Chondrocyte (in vitro differentiated cells): ENCODE data around the gene ENOPH1. TPM values are rescaled to one million over a fixed set of nuclear protein-coding genes. Genes with fewer than 3 reads are reported as not detected.

Source experiments
- DNase-seq: peaks from one replicate; pipeline ENCODE4 v3.0.0; 2021; ENCODE audit warnings: mixed read lengths, low spot score
- H3K27ac Mint-ChIP-seq: one replicate; pipeline ENCODE4 v1.8.0; 2021; ENCODE audit warnings: mild to moderate bottlenecking, moderate library complexity, mixed read lengths; ENCODE audit not compliant: unreplicated experiment
- H3K27me3 Mint-ChIP-seq: 2 replicates; pipeline ENCODE4 v1.8.0; 2021; ENCODE audit warnings: low read depth, mixed read lengths
- H3K36me3 Mint-ChIP-seq: 2 replicates; pipeline ENCODE4 v1.8.0; 2021; ENCODE audit warnings: low read depth, mixed read lengths
- H3K4me1 Mint-ChIP-seq: 2 replicates; pipeline ENCODE4 v1.8.0; 2021; ENCODE audit warnings: low read depth, mild to moderate bottlenecking, mixed read lengths
- H3K4me3 Mint-ChIP-seq: one replicate; pipeline ENCODE4 v1.8.0; 2021; ENCODE audit warnings: mild to moderate bottlenecking, moderate library complexity, mixed read lengths; ENCODE audit not compliant: unreplicated experiment
- H3K9me3 Mint-ChIP-seq: 2 replicates; pipeline ENCODE4 v1.8.0; 2021; ENCODE audit warnings: low read depth, mixed read lengths
- CTCF ChIP-seq: fragments of 200-600 bp; sonication (generic); IDR thresholded peaks from 2 replicates; pipeline ENCODE4 v1.5.0; 2021; ENCODE audit warnings: antibody characterized with exemption, mild to moderate bottlenecking, moderate library complexity
- total RNA-seq: library from RNA; stranded (reverse); gene quantifications from 3 replicates; pipeline ENCODE4 v1.2.1, GENCODE V29; 2021

Gene ENOPH1
- total RNA-seq, 1 donor from 2014 or later: 33.1 TPM

- peak; percentile 95 for TF ChIP-seq CTCF
- H3K4me3 Mint-ChIP-seq: peak overlapping the region; percentile 99
- H3K27me3 Mint-ChIP-seq: no peaks in the 10 kb centered on the region
- DNase-seq: peak; percentile 96
- peak overlapping the region; percentile 100 for H3K27ac Mint-ChIP-seq
- peaks cover 44% of the 10 kb centered on the region for H3K36me3 Mint-ChIP-seq
- H3K9me3 Mint-ChIP-seq: no peaks in the 10 kb centered on the region
- H3K4me1 Mint-ChIP-seq: peaks cover 67% of the 10 kb centered on the region
These were observed 1.2 kb upstream of the ENOPH1 start for GRCh38 chr4:82428969-82429727.

- Mint-ChIP-seq H3K9me3 (no peaks in the 10 kb centered on the region), H3K27me3 (no peaks in the 10 kb centered on the region), H3K27ac (peak overlapping the region; percentile 100), H3K36me3 (peaks cover 38% of the 10 kb centered on the region), H3K4me3 (peak overlapping the region; percentile 99), H3K4me1 (peaks cover 62% of the 10 kb centered on the region)
- no peak for DNase-seq
- TF ChIP-seq CTCF: peak; percentile 36
These were observed 630 bp upstream of the ENOPH1 start for GRCh38 chr4:82429728-82430192.

- H3K9me3 Mint-ChIP-seq: no peaks in the 10 kb centered on the region
- no peak for DNase-seq
- no peaks in the 10 kb centered on the region for H3K27me3 Mint-ChIP-seq
- peak overlapping the region; percentile 99 for H3K4me3 Mint-ChIP-seq
- H3K27ac Mint-ChIP-seq: peak overlapping the region; percentile 97
- H3K36me3 Mint-ChIP-seq: peaks cover 25% of the 10 kb centered on the region
- peaks cover 48% of the 10 kb centered on the region for H3K4me1 Mint-ChIP-seq
- TF ChIP-seq CTCF: no peak
These were observed 765 bp downstream of the ENOPH1 start for GRCh38 chr4:82430964-82431745.

DNA sequence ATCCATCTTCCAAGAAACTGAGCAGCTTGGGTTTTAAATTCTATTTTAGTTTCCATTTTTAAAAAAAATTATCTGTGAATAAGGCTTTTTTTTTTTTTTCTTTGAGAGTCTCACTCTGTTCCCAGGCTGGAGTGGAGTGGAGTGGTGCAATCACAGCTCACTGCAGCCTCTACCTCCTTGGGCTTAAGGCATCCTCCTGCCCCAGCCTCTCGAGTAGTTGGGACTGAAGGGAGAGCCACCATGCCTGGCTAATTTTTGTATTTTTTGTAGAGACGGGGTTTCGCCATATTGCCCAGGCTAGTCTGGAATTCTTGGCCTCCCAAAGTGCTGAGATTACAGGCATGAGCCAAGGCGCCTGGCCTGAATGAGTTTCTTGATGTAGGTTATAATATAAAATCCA is 1.4 kb downstream of the ENOPH1 start:
- Mint-ChIP-seq H3K9me3 (no peaks in the 10 kb centered on the region), H3K4me3 (peak overlapping the region; percentile 99), H3K27me3 (no peaks in the 10 kb centered on the region), H3K4me1 (peaks cover 41% of the 10 kb centered on the region), H3K36me3 (peaks cover 18% of the 10 kb centered on the region), H3K27ac (peak overlapping the region; percentile 97)
- no peak for DNase-seq
- no peak for TF ChIP-seq CTCF

GRCh38 chr4:82432596-82432995 is 2.2 kb downstream of the ENOPH1 start:
- no peaks in the 10 kb centered on the region for H3K27me3 Mint-ChIP-seq
- peaks cover 12% of the 10 kb centered on the region for H3K36me3 Mint-ChIP-seq
- H3K27ac Mint-ChIP-seq: peak overlapping the region; percentile 1
- no peak for TF ChIP-seq CTCF
- no peak for DNase-seq
- peaks cover 40% of the 10 kb centered on the region for H3K4me1 Mint-ChIP-seq
- no peaks in the 10 kb centered on the region for H3K9me3 Mint-ChIP-seq
- H3K4me3 Mint-ChIP-seq: no peak overlapping the region
